Mammary epithelial cell (primary cell): ENCODE results near the gene THY1.

Experiments used
- CTCF ChIP-seq, 2 donors: IDR thresholded peaks in 1 of 2; conservative IDR thresholded peaks in 1 of 2; 2 replicates each; pipeline ENCODE4 v1.5.1; 2011 to 2012; ENCODE audit warnings: inconsistent platforms in 2 of 2, low read length in 2 of 2, mild to moderate bottlenecking in 2 of 2, control low read depth in 1 of 2, low read depth in 1 of 2; ENCODE audit not compliant: insufficient read depth in 1 of 2; ENCODE audit errors: extremely low read depth in 1 of 2
- EZH2 ChIP-seq: IDR thresholded peaks from 2 replicates; pipeline ENCODE4 v1.6.1; 2012; ENCODE audit warnings: low read length, inconsistent platforms, borderline replicate concordance

- no peak for TF ChIP-seq EZH2
- no peak for TF ChIP-seq CTCF (conservative IDR thresholded peaks at IDR 0.05 in 1 of 2, IDR thresholded peaks at IDR 0.05 in 1 of 2; ENCODE audit: extremely low read depth in 1 of 2, insufficient read depth in 1 of 2, low read depth in 1 of 2, low read length in 2 of 2)
Observed at GRCh38 chr11:119402470-119402869, 20.5 kb downstream of the THY1 start.
